HEK293 (cell line): Measurements from ENCODE around the gene GUK1.

ENCODE experiments used
- AEBP2 ChIP-seq: fragments of 450-650 bp; formaldehyde crosslinking; IDR thresholded peaks from 2 replicates; pipeline ENCODE4 v1.5.1; 2016; ENCODE audit warnings: missing biosample characterization, missing genetic modification characterization, borderline replicate concordance
- HIC1 ChIP-seq: fragments of 450-650 bp; formaldehyde crosslinking; IDR thresholded peaks from 2 replicates; pipeline ENCODE4 v1.5.1; 2016; ENCODE audit warnings: missing biosample characterization, missing genetic modification characterization
- HOXA7 ChIP-seq: sonication (generic); formaldehyde crosslinking; IDR thresholded peaks from 2 replicates; pipeline ENCODE4 v1.8.1; 2022; ENCODE audit warnings: missing genetic modification reagents, borderline replicate concordance
- INSM2 ChIP-seq: fragments of 450-650 bp; formaldehyde crosslinking; IDR thresholded peaks from 2 replicates; pipeline ENCODE4 v1.5.1; 2016; ENCODE audit warnings: missing biosample characterization, missing genetic modification characterization
- KLF1 ChIP-seq: fragments of 450-650 bp; formaldehyde crosslinking; IDR thresholded peaks from 2 replicates; pipeline ENCODE4 v1.5.1; 2016; ENCODE audit warnings: missing biosample characterization, missing genetic modification characterization
- ZFP3 ChIP-seq: fragments of 450-650 bp; formaldehyde crosslinking; IDR thresholded peaks from 2 replicates; pipeline ENCODE4 v1.5.1; 2016; ENCODE audit warnings: low read depth, missing biosample characterization, missing genetic modification characterization
- ZNF10 ChIP-seq: fragments of 450-650 bp; formaldehyde crosslinking; IDR thresholded peaks from 2 replicates; pipeline ENCODE4 v1.5.1; 2017; ENCODE audit warnings: missing biosample characterization, missing genetic modification characterization
- ZNF114 ChIP-seq: fragments of 450-650 bp; formaldehyde crosslinking; IDR thresholded peaks from 2 replicates; pipeline ENCODE4 v1.5.0; 2017; ENCODE audit warnings: missing biosample characterization, missing genetic modification characterization
- ZNF148 ChIP-seq: fragments of 450-650 bp; formaldehyde crosslinking; IDR thresholded peaks from 2 replicates; pipeline ENCODE4 v1.5.0; 2017; ENCODE audit warnings: missing biosample characterization, missing genetic modification characterization, borderline replicate concordance
- ZNF274 ChIP-seq, 2 experiments: fragments of 200-500 bp in 1 of 2; fragments of 450-650 bp in 1 of 2; sonication (Bioruptor generic) in 1 of 2; formaldehyde crosslinking in 1 of 2; IDR thresholded peaks; 2 replicates each; pipeline versions ENCODE4 v1.5.1 to v1.6.1; 2014 to 2016; ENCODE audit warnings: borderline replicate concordance in 1 of 2, inconsistent platforms in 1 of 2, low read length in 1 of 2, missing biosample characterization in 1 of 2, missing genetic modification characterization in 1 of 2
- ZNF473 ChIP-seq: fragments of 450-650 bp; formaldehyde crosslinking; IDR thresholded peaks from 2 replicates; pipeline ENCODE4 v1.5.1; 2017; ENCODE audit warnings: missing biosample characterization, missing genetic modification characterization
- ZNF48 ChIP-seq: fragments of 450-650 bp; formaldehyde crosslinking; IDR thresholded peaks from 2 replicates; pipeline ENCODE4 v1.5.1; 2016; ENCODE audit warnings: missing biosample characterization, missing genetic modification characterization
- ZNF544 ChIP-seq: fragments of 450-650 bp; formaldehyde crosslinking; IDR thresholded peaks from 2 replicates; pipeline ENCODE4 v1.5.0; 2017; ENCODE audit warnings: missing biosample characterization, missing genetic modification characterization
- ZNF660 ChIP-seq: fragments of 450-650 bp; IDR thresholded peaks from 2 replicates; pipeline ENCODE4 v1.5.1; 2018; ENCODE audit warnings: missing biosample characterization, mild to moderate bottlenecking, missing genetic modification characterization
- ZNF791 ChIP-seq: fragments of 450-650 bp; formaldehyde crosslinking; IDR thresholded peaks from 2 replicates; pipeline ENCODE4 v1.5.1; 2016; ENCODE audit warnings: missing biosample characterization, missing genetic modification characterization
- TF ChIP-seq, protein P1 (sequence below): fragments of 450-650 bp; formaldehyde crosslinking; IDR thresholded peaks from 2 replicates; pipeline ENCODE4 v1.5.1; 2016; ENCODE audit warnings: missing biosample characterization, missing genetic modification characterization, borderline replicate concordance

GUK1 gene

DNA sequence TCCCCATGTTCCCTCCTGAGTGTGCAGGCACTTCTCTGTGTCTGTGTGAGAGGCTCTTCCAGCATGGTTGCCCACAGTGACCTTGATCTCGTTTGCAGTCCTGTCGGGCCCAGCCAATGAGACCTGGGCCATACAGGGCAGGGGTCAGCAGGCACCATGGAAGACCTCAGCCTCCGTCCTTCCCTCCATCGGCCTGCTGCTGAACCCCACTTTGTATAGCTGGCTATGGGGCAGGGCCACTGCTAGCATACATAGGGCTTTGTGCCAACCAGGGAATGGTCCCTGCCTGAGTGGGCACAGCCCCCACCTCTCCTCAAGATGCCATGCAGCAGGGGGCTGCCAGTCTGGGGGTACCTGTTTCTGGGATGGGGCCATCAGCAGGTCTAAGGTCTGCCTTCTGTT lies 40.7 kb upstream of the GUK1 start (continued):
- no peak for TF ChIP-seq ZNF148
- TF ChIP-seq ZNF544 (tag by site-specific recombination) = no peak
- no peak for TF ChIP-seq HOXA7 (CRISPR knock-in tag)
- no peak for TF ChIP-seq ZNF473 (tag by site-specific recombination)
- TF ChIP-seq AEBP2 (tag by site-specific recombination) = no peak
- TF ChIP-seq ZNF274 (IDR thresholded peaks at IDR 0.05; ENCODE audit: low read length) = no peak
- TF ChIP-seq ZNF274 (tag by site-specific recombination; IDR thresholded peaks at IDR 0.05; ENCODE audit: borderline replicate concordance) = no peak
- TF ChIP-seq, protein P1, sequence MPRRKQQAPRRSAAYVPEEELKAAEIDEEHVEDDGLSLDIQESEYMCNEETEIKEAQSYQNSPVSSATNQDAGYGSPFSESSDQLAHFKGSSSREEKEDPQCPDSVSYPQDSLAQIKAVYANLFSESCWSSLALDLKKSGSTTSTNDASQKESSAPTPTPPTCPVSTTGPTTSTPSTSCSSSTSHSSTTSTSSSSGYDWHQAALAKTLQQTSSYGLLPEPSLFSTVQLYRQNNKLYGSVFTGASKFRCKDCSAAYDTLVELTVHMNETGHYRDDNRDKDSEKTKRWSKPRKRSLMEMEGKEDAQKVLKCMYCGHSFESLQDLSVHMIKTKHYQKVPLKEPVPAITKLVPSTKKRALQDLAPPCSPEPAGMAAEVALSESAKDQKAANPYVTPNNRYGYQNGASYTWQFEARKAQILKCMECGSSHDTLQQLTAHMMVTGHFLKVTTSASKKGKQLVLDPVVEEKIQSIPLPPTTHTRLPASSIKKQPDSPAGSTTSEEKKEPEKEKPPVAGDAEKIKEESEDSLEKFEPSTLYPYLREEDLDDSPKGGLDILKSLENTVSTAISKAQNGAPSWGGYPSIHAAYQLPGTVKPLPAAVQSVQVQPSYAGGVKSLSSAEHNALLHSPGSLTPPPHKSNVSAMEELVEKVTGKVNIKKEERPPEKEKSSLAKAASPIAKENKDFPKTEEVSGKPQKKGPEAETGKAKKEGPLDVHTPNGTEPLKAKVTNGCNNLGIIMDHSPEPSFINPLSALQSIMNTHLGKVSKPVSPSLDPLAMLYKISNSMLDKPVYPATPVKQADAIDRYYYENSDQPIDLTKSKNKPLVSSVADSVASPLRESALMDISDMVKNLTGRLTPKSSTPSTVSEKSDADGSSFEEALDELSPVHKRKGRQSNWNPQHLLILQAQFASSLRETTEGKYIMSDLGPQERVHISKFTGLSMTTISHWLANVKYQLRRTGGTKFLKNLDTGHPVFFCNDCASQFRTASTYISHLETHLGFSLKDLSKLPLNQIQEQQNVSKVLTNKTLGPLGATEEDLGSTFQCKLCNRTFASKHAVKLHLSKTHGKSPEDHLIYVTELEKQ (tag by site-specific recombination) = no peak
- TF ChIP-seq ZNF114 (tag by site-specific recombination) = no peak
- TF ChIP-seq ZNF660 (tag by site-specific recombination) = no peak
- no peak for TF ChIP-seq ZNF791 (tag by site-specific recombination)
- no peak for TF ChIP-seq ZNF48 (tag by site-specific recombination)
- TF ChIP-seq ZNF10 (tag by site-specific recombination) = no peak
- TF ChIP-seq KLF1 = 0 out of 2 replicates have a peak, but pooled peaks have one; percentile 25
- TF ChIP-seq HIC1 (tag by site-specific recombination) = peak; percentile 85
- TF ChIP-seq ZFP3 (tag by site-specific recombination) = no peak
- TF ChIP-seq INSM2 (tag by site-specific recombination) = no peak
